Colon (tissue), 2 donors: Measurements from ENCODE around the gene TMEM219.
"Not testable (repeated sequence)": the region's sequence is repeated elsewhere in the genome, so short reads cannot be mapped to it uniquely, and the experiment has no call there.

Experiments
- FAIRE-seq: peaks from 2 replicates; lab custom pipeline; 2012; peaks lifted over from hg19 to GRCh38; lab: Jason Lieb, UNC
- donor health status: control.
- donor health status: control.

The TMEM219 gene

GRCh38 chr16:29951625-29952365 is 10.1 kb upstream of the TMEM219 start:
- no peak for FAIRE-seq

DNA sequence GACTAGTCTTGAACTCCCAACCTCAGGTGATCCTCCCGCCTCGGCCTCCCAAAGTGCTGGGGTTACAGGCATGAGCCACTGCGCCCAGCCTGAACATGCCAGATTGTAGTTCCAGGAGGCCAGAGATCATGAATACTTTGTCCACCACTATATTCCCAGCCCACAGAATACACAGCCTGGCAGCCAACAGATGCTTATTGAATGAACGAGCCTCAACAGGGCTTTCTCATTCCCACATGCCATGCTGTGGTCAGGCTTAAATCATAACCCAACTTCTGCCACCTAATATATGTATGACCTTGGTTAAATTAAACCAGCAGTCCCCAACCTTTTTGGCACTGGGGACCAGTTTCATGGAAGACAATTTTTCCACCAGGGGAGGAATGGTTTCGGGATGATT is 3.1 kb upstream of the TMEM219 start:
- FAIRE-seq: no peak

DNA sequence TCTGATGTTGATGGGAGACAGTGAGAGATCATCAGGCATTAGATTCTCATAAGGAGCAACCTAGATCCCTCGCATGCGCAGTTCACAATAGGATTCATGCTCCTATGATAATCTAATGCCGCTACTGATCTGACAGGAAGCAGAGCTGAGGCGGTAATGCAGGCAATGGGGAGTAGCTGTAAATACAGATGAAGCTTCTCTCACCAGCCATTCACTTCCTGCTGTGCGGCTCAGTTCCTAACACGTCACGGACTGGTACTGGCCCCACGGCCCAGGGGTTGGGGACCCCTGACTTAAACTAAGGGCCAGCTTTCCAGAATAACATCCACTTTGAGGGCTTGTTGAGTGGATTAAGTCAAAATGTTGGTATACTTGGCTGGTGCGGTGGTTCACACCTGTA is 2.6 kb upstream of the TMEM219 start:
- no peak for FAIRE-seq

GRCh38 chr16:29959821-29960220 is 2.1 kb upstream of the TMEM219 start:
- not testable (repeated sequence) for FAIRE-seq

DNA sequence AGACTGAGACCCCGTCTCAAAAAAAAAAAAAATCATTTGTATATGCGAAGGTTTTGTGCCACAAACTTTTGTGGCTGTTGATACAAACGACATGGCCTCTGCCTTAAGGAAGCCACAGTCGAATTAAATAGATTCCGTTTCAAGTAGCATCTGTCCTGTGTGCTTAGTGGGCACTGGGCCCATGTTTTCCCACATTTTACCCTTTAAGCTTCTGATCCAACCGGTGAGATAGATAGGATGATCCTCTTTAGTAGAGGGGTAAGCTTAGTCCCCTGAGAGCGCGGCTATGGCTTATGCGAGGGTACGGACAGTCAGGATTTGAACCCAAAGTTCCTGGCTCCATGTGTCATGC is 776 bp upstream of the TMEM219 start:
- FAIRE-seq: no peak

DNA sequence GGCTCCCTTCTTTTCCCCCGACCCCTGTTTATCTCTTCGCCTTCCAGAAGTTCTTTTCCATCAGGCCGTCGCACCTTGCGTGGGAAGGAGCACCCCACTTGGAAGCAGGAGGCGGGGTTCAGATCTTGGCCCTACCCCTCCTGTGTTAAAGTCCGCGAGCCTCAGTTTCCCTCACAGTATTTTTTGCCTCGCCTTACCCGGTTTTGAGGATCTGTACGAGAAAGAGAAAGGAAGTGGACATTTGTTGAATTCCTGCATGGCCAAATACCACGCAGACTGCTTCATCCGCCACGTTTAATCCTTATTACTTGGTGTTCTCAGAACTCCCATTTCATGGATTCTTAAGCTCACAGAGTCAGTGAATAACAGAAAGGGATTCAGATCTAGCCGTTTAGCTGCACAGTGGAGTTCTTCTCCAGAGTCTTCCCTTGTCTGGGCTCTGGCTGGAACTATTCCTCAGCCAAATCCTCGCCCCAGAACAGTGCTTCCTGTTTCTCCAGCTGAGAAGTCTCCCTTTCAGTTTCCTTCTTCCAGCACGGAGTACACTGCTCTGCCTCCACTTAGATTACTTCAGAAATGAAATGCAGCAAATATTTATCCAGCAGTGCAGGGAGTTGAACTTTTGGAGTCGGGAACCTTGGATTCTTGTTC is 590 bp downstream of the TMEM219 start:
- no peak for FAIRE-seq

DNA sequence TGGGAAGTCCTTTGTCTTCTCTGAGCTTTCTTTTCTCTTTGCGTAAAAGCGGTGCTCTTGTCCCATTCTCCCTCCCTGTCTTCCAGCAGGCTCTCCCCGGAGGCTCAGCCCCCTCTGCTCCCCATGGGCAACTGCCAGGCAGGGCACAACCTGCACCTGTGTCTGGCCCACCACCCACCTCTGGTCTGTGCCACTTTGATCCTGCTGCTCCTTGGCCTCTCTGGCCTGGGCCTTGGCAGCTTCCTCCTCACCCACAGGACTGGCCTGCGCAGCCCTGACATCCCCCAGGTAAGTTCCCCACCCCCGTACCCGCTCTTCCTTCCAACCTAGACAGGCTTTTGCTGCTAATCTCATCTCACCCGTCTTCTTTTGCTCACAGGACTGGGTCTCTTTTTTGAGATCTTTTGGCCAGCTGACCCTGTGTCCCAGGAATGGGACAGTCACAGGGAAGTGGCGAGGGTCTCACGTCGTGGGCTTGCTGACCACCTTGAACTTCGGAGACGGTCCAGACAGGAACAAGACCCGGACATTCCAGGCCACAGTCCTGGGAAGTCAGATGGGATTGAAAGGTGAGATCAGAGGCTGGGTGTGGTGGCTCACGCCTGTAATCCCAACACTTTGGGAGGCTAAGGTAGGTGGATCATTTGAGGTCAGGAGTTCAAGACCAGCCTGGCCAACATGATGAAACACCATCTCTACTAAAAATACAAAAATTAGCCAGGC is 1.3 kb downstream of the TMEM219 start:
- FAIRE-seq: no peak

DNA sequence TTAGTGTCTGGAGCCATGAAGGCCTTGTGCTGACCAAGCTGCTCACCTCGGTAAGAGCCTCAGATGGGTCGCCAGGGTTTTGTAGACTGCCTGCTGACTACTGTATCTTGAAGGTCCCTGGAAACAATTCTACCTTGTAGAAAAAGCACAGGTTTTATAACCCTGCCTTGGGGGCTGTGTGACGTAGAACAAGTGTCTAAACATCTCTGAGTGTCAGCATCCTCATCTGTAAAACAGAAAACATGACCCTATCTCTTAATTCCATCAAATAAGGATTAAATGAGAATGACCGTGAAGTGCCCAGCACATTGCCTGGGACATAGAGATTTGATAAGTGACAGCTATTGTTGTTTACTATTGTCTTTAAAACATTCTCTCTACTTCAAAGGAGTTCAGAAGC is 6.3 kb downstream of the TMEM219 start:
- FAIRE-seq: no peak

- no peak for FAIRE-seq
Observed at GRCh38 chr16:29971304-29971703, 9.4 kb downstream of the TMEM219 start.

GRCh38 chr16:29972500-29972899 is 10.6 kb downstream of the TMEM219 start:
- no peak for FAIRE-seq

GRCh38 chr16:29972992-29973383 is 11.1 kb downstream of the TMEM219 start:
- no peak for FAIRE-seq

GRCh38 chr16:29973384-29974246 is 11.7 kb downstream of the TMEM219 start, which contains the start of gene TAOK2:
TAOK2 (plus strand) TSS chr16:29973868; CDS start chr16:29977773, 3,905 bp downstream.
- FAIRE-seq: no peak

DNA sequence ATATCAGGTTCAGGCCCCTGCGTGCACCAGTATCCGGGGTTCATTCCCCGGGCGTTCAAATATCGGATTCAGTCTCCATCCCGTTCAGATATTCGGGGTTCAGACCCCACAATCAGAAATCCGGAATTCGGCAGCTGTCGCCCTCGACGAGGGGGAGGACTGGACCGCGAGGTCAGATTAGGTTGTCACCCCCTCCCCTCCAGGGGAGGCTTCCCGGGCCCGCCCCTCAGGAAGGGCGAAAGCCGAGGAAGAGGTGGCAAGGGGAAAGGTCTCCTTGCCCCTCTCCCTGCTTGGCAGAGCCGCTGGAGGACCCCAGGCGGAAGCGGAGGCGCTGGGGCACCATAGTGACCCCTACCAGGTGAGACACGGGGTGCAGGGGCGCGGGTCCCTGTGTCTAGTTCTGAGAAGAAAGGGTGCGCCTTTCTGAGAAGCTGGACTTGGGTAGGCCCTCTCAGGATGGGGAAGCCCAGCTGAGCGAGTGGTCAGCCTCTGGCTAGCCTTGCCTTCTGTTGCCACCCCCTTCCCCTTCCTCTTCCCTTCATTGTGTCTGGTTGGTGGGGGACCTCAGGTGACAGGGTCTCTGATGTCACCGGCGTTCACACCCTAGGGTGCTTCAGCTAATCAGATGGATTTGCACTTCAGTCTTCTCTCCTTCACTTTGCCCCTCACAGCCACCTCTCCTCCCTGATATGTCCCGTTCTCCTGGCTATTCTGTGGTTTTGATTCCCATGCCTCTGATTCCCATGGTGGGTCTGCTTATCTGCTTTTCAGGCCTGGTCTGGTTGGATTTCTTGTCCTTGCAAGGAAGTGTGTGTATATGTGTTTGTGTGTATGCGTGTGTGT is 12.6 kb downstream of the TMEM219 start:
- FAIRE-seq: no peak

DNA sequence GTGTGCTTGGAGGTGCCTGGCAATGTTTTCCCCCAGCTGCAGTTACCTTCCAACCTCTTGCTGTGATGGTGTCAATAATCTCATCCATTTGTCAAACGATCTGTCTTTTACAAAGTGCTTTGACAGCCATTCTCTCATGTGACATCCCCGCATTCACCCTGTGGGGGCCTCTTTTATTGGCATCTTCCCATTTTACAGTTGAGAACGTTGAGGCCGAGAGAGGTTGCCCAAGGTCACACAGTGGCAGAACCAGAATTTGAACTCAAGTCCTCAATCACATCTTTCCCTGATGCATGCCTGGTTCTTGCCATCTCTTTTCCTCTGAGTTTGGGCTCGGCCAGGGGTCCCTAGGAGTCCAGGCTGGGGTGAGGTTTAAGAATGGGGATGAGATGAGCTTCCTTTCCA is 13.3 kb downstream of the TMEM219 start:
- FAIRE-seq: no peak

GRCh38 chr16:29975811-29976511 is 14.1 kb downstream of the TMEM219 start:
- no peak for FAIRE-seq

GRCh38 chr16:29977063-29977825 is 15.4 kb downstream of the TMEM219 start:
- no peak for FAIRE-seq

DNA sequence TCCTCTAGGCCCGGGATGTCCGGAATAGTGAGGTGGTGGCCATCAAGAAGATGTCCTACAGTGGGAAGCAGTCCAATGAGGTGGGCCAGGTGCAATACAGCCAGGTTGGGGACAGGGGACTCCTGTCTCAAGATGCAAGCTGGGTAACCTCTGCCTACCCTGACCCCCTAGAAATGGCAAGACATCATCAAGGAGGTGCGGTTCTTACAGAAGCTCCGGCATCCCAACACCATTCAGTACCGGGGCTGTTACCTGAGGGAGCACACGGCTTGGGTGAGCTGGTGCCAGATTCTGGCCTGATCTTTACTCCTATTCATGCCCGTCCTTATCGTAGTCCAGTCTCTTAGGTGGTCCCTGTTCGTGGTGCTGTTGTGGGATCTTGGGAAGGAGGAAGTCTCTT is 16.2 kb downstream of the TMEM219 start:
- no peak for FAIRE-seq

- no peak for FAIRE-seq
Observed at GRCh38 chr16:29978564-29979270, 16.8 kb downstream of the TMEM219 start.
